Lower leg skin (tissue), 3 donors: ENCODE measurements around the gene C1orf35.

Experiments
- POLR2A ChIP-seq, 2 donors: fragments of 450-650 bp; IDR thresholded peaks; one replicate each; pipeline ENCODE4 v1.6.1; 2016 to 2017; ENCODE audit warnings: antibody characterized with exemption in 2 of 2, mild to moderate bottlenecking in 1 of 2, moderate library complexity in 1 of 2
- TF ChIP-seq, protein P1 (sequence below), 3 donors: fragments of 450-650 bp; IDR thresholded peaks; one replicate each; pipeline ENCODE4 v1.5.1; 2016; ENCODE audit warnings: antibody characterized with exemption in 3 of 3, mild to moderate bottlenecking in 3 of 3, moderate library complexity in 2 of 3

- TF ChIP-seq, protein P1, sequence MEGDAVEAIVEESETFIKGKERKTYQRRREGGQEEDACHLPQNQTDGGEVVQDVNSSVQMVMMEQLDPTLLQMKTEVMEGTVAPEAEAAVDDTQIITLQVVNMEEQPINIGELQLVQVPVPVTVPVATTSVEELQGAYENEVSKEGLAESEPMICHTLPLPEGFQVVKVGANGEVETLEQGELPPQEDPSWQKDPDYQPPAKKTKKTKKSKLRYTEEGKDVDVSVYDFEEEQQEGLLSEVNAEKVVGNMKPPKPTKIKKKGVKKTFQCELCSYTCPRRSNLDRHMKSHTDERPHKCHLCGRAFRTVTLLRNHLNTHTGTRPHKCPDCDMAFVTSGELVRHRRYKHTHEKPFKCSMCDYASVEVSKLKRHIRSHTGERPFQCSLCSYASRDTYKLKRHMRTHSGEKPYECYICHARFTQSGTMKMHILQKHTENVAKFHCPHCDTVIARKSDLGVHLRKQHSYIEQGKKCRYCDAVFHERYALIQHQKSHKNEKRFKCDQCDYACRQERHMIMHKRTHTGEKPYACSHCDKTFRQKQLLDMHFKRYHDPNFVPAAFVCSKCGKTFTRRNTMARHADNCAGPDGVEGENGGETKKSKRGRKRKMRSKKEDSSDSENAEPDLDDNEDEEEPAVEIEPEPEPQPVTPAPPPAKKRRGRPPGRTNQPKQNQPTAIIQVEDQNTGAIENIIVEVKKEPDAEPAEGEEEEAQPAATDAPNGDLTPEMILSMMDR (IDR thresholded peaks at IDR 0.05): no peak
- TF ChIP-seq POLR2A (IDR thresholded peaks at IDR 0.05): no peak
Measured at GRCh38 chr1:228145463-228146416, 42.6 kb upstream of the C1orf35 start.
